Posterior vena cava (tissue), 2 donors: ENCODE results near the gene NTM. TPM values are rescaled to one million over a fixed set of nuclear protein-coding genes. Genes with fewer than 3 reads are reported as not detected.

ENCODE experiments used
- DNase-seq: peaks from one replicate; pipeline ENCODE4 v3.0.0-alpha.2; 2020; ENCODE audit warnings: low spot score
- intact Hi-C, 2 donors: fragments of 100-400 bp; cut with DNase I; formaldehyde crosslinking; loops; one replicate each; pipeline versions ENCODE4 v1.14.1 to v1.14.2; 2022 to 2023
- total RNA-seq, 2 donors: library from RNA; stranded (reverse); fragmentation: NEBNext Ultra II Directional; extraction: Animal tissue kit (Norgen Biotek cat#: 25700); gene quantifications; one replicate each; pipeline ENCODE4 v1.2.1, GENCODE V29; 2021
- donor health status: DM: yes; HTN: yes; CAD: no.
- donor health status: DM: yes; HTN: yes; CAD: no.

Gene NTM
- total RNA-seq, 2 donors from 2014 or later, result 8.2 to 16.1 TPM

- intact Hi-C loops, result loop anchor here in 1 of 2 donors (5.0 kb wide), 1 partner anchor 221 kb away; no protein-coding TSS in a partner anchor
- DNase-seq, result no peak
Observed at GRCh38 chr11:132123449-132123848, 753.0 kb downstream of the NTM start.

GRCh38 chr11:132123854-132124835 is 753.7 kb downstream of the NTM start:
- intact Hi-C loops, result loop anchor here in 1 of 2 donors (5.0 kb wide), 1 partner anchor 222 kb away; no protein-coding TSS in a partner anchor
- DNase-seq, result no peak

DNA sequence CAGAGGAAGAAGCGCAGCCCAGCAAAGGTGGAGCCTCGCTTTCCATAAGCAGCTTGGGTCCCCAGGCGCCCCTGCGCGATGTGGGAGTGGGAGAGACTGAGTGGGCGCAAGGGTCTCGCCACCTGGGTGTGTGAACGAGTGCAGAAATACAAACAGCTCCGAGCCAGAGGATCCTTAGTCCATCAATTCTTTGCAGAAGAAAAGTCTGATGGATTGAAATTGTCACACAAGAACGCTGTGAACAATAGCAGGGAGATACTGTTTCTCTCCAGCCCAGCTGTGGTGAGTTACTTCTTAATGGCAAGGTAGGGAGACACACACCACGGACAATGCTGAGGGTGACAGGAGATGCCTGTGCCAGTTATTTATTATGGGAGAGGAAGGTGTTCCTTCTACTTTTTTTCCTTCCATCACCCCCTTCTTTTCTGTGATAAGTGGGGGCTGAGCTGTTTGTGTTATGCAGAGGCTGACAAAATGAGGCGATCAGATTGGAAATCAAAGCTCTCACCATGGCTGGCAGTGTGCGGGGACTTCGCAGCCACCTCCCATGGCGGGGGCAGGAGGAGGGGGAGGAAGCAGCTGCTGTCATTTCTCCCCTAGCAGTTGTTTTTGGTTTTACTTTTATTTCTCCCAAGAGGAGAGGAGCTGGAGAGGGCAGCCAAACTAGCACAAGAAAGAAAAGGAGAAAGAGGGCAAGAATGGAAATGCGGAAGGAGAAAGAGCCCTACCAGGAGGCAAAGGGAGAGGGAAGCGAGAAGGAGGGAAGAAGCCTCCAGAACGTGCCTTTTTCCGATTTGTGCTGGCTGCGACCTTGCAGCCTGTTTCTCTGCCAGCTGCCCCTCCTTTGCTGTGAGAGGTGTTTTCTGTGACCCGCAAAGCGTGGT is 755.8 kb downstream of the NTM start:
- intact Hi-C loops, result loop anchor here in 1 of 2 donors (5.0 kb wide), 1 partner anchor 259 kb away; no protein-coding TSS in a partner anchor
- peak; percentile 86 for DNase-seq

- intact Hi-C loops, result loop anchor here in 1 of 2 donors (5.0 kb wide), 1 partner anchor 260 kb away; no protein-coding TSS in a partner anchor
- DNase-seq, result no peak
Observed at GRCh38 chr11:132126973-132127899, 756.8 kb downstream of the NTM start.

GRCh38 chr11:132127900-132128288 is 757.5 kb downstream of the NTM start:
- intact Hi-C loops, result loop anchor here in 1 of 2 donors (5.0 kb wide), 1 partner anchor 261 kb away; no protein-coding TSS in a partner anchor
- DNase-seq, result no peak

DNA sequence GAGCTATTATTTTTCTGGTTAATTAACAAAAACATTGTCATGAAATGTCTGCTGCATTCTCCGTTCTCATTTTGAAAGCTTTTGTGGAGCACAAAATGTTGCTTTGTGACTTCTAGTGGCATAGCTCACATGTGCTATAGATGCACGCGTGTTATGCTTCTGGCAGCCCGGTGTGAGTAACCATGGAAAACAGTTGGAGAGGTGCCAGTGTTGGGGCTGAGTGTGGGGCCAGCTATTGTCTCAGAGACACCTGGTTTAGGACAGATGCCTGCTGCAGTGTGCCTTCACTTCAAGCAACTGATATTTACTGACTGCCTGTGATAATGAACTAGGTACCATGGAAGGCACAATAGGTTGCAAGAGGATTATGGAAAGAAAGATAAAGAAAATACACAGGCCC is 760.6 kb downstream of the NTM start:
- no peak for DNase-seq
- intact Hi-C loops, result no loop called here

GRCh38 chr11:132131961-132132360 is 761.5 kb downstream of the NTM start:
- DNase-seq, result no peak
- intact Hi-C loops, result no loop called here

DNA sequence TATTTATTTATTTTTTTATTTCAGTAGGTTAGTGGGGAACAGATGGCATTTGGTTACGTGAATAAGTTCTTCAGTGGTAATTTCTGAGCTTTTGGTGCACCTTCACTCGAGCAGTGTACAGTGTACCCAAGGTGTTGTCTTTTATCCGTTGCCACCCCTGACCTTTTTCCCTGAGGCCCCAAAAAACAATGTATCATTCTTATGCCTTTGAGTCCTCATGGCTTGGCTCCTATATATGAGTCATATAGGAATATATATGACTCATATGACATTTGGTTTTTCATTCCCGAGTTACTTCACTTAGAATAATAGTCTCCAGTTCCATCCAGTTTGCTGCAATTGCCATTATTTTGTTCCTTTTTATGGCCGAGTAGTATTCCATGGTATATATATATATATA is 763.9 kb downstream of the NTM start:
- DNase-seq, result no peak
- intact Hi-C loops, result no loop called here

- DNase-seq, result no peak
- intact Hi-C loops, result no loop called here
Observed at GRCh38 chr11:132137289-132137980, 767.0 kb downstream of the NTM start.

DNA sequence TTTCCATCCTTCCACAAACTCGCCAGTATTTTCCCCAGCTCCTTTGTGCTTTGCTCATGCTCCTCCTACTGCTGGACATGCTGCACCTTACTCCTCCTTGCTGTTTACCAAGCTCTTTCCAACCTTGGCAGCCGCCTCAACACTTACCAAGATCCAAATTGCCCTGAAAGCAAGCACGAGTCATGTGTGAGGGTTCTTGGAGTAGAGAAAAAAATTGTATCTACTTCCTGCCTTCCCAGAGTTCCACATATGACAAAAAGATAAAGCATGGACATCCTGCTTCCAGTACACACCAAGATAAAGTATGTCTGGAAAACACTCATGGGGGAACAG is 767.5 kb downstream of the NTM start:
- no peak for DNase-seq
- intact Hi-C loops, result no loop called here

- no peak for DNase-seq
- intact Hi-C loops, result no loop called here
Observed at GRCh38 chr11:132139181-132139580, 768.8 kb downstream of the NTM start.

GRCh38 chr11:132140056-132140455 is 769.6 kb downstream of the NTM start:
- intact Hi-C loops, result loop anchor here in 1 of 2 donors (10.0 kb wide), 1 partner anchor 275 kb away; no protein-coding TSS in a partner anchor
- DNase-seq, result no peak

- intact Hi-C loops, result loop anchor here in 1 of 2 donors (10.0 kb wide), 1 partner anchor 277 kb away; no protein-coding TSS in a partner anchor
Observed at GRCh38 chr11:132142121-132142520, 771.7 kb downstream of the NTM start.

DNA sequence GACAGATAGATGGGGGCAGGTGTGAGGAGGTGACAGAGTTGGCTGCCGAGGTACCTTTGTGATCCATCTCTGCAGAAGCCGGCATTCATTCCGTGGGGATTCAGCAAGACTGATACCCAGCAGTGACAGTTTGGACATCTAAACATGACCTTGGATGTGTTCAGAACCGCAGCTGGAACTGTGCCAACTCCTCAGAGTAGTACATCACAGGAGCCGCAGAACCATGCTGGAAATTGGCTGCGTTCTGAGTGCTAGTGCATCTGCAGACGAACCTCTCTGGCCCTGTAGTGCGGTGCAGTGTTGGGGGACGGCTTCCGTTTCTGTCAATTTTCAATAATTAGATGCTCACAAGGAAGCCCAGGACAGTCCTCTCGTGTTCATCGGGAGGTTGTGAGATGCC is 772.1 kb downstream of the NTM start:
- intact Hi-C loops, result loop anchor here in 1 of 2 donors (10.0 kb wide), 1 partner anchor 278 kb away; no protein-coding TSS in a partner anchor
- DNase-seq, result no peak

More at GRCh38 chr11:132142121-132142520, 771.7 kb downstream of the NTM start:
- DNase-seq, result no peak

DNA sequence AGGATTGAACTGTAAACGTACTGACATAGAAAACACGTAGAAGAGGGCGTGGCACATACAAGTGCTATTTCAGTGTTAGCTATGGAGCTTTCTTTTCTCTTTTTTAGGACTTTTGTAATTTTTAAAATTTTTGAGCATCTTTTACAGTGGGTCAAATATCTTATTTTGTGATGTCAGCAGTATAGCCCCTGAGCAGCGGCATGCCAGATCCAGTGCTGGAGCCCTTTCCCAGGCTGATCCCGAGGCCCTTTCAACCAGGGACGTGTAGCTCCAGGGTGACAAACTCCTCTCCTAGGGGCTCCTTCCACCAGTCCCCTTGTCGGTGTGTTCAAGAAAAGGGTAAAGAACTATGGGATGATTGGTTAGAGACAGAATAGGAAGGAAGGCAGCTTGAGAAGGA is 777.0 kb downstream of the NTM start:
- intact Hi-C loops, result loop anchor here in 1 of 2 donors (10.0 kb wide), 1 partner anchor 283 kb away; no protein-coding TSS in a partner anchor
- no peak for DNase-seq

DNA sequence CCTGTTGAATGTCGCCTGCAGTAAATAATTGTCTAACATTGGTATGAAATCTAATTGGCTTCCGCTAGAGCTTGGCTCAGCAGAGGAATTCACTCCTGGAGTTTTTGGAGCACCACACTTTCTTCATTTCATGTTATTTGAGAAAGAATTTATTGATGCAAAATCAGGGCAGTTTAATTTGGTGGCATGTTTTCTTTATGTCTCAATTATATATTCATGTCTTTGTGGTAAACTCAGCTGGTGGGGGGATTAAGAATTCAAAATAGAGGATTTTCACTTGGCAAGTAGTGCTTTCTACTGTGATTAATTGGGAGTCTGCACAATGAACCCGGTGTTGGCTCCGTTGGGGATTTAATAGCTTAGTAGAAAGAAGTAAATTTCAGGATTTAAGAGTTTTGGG is 784.4 kb downstream of the NTM start:
- no peak for DNase-seq
- intact Hi-C loops, result no loop called here

DNA sequence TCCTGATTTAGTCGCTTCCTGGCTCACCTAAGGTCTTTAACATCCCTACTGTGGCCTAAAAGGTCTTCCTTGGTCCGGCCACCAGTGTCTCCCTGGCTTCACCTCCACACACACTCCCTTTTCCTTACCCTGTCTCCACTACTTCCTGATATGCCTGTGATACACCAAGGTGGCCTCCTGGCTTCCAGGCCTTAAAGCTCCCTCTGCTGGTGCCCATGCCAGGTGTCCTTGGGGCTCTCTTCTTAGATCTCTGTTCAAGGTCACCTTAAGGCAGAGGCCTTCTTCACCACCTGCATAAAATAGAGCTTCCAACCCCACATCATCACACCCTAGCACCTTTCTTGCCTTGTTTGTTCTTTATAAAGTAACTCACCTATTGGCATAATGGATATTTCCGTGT is 787.7 kb downstream of the NTM start:
- intact Hi-C loops, result no loop called here
- DNase-seq, result no peak

- DNase-seq, result no peak
- intact Hi-C loops, result no loop called here
Observed at GRCh38 chr11:132158696-132159095, 788.3 kb downstream of the NTM start.
